GM19240 (cell line): Measurements from ENCODE around the gene MCEMP1.

Experiments
- DNase-seq: peaks from one replicate; pipeline ENCODE4 v3.0.0; 2011; ENCODE audit warnings: low spot score; ENCODE audit not compliant: insufficient read length

Gene MCEMP1

GRCh38 chr19:7670790-7671189 lies 6.1 kb upstream of the MCEMP1 start:
- no peak for DNase-seq

- DNase-seq: no peak
These were observed 4.4 kb upstream of the MCEMP1 start for GRCh38 chr19:7672522-7672921.

- DNase-seq: no peak
These were observed 2.6 kb upstream of the MCEMP1 start for GRCh38 chr19:7674010-7675005.

- no peak for DNase-seq
These were observed 514 bp upstream of the MCEMP1 start for GRCh38 chr19:7676376-7676775.

GRCh38 chr19:7677669-7678311 lies 900 bp downstream of the MCEMP1 start:
- DNase-seq: no peak

GRCh38 chr19:7678971-7679751 lies 2.3 kb downstream of the MCEMP1 start:
- DNase-seq: peak; percentile 70

GRCh38 chr19:7679771-7680605 lies 3.1 kb downstream of the MCEMP1 start:
- no peak for DNase-seq

- DNase-seq: peak; percentile 83
These were observed 3.9 kb downstream of the MCEMP1 start, which contains the start of gene TRAPPC5 for GRCh38 chr19:7680606-7681339. Gene TRAPPC5 (plus strand): TSS chr19:7680833. CDS start chr19:7682254, 1,421 bp downstream.

- peak; percentile 89 for DNase-seq
These were observed 4.7 kb downstream of the MCEMP1 start for GRCh38 chr19:7681340-7682174.

GRCh38 chr19:7682175-7682855 lies 5.4 kb downstream of the MCEMP1 start:
- DNase-seq: no peak

DNA sequence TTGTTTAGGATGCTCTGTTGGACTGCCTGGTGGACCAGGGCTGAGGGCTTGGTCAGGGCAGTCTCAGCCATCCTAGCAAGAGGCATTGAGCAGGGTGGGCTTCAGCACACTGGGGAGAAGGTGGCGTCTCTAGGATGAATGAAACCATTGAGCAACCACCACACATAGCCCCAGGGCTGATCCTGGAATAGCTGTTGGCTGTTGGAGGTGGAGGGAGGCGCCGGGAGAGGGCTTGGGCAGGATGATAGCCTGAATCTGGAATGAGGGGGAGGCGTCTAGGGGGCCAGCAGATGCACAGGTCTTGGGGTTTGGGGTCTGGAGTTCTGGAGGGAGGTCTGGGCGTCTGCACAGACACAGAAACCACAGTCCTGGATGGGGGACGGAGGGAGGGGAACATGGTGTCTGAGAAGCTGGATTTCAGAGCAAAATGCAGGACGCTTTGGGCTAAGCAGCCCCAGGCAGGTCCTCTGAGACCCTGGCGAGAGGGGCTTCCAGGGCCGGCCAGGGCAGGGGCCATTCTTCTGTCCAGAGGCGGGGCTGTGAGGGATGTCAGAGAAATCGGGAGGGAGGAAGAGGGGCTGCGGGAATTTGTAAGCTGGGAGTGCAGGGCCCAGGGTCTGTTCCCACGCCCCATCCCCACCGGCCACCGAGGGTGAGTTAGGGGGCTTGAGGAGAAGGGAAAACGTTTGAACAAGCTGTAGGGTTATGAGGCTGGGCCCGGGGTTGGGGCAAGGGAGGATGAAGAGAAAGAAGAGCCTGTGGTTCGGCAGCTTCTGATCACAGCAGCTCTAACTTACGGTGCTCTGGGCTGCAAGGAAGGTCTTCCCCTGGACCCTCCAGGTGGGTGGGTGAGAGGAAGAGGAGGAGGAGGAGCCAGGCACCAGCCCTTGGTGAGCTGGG lies 8.9 kb downstream of the MCEMP1 start:
- DNase-seq: no peak

DNA sequence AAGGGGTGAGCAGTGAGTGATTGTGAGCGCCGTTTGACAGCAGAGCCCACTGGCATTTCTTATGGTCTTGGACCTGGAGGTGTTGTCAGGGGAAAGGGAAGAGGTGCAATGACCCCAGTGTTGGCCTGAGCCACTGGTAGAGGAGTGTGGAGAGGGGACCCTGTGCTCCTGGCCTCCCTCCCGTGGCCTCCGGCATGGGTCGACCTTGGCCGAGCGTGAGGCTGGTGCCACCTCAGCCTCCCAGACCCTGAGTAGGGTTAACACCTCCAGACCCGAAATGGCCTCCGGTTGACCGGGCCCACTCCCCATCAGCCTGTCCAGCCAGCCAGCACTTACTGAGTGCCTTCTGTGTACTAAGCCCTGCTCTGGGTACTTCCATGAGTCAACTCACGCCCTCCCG lies 10.3 kb downstream of the MCEMP1 start:
- no peak for DNase-seq

GRCh38 chr19:7689165-7689564 lies 12.3 kb downstream of the MCEMP1 start:
- no peak for DNase-seq

GRCh38 chr19:7690779-7691258 lies 13.9 kb downstream of the MCEMP1 start:
- DNase-seq: no peak

GRCh38 chr19:7691497-7691896 lies 14.6 kb downstream of the MCEMP1 start:
- DNase-seq: no peak

GRCh38 chr19:7692417-7693088 lies 15.7 kb downstream of the MCEMP1 start:
- no peak for DNase-seq

DNA sequence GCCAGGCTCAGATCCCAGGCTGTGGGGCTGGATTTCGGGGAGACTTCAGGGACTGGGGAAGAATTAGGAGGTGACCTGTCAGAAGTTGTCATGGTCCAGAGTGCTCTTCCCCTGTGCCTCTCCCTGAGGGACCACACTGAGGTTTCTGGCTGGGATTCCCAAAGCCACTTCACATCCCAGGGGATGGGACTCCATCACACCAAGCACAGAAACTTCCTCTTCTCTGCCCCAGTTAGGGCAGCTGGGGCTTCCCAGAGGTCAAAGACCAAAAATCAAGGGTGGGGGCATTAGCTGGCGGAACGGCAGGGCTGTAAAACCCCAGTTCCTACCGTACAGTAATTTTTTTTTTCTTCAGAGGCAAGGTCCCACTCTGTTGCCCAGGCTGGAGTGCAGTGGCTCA lies 17.6 kb downstream of the MCEMP1 start:
- DNase-seq: no peak
